SK-N-SH (cell line): ENCODE results near the gene RNASET2.

ENCODE experiments used
- CHD2 ChIP-seq: fragments of 150-350 bp; IDR thresholded peaks from 2 replicates; pipeline ENCODE4 v1.6.1; 2018; ENCODE audit warnings: low read length; ENCODE audit not compliant: partially characterized antibody
- CTCF ChIP-seq: fragments of 200-600 bp; sonication (generic); IDR thresholded peaks from 2 replicates; pipeline ENCODE4 v1.6.1; 2017; ENCODE audit warnings: antibody characterized with exemption, mild to moderate bottlenecking, moderate library complexity
- EZH2phosphoT487 ChIP-seq: fragments of 200-600 bp; sonication (generic); IDR thresholded peaks from 2 replicates; pipeline ENCODE4 v1.6.1; 2017; ENCODE audit warnings: low read depth, mixed run types, mild to moderate bottlenecking, antibody characterized with exemption, moderate library complexity, borderline replicate concordance
- JUND ChIP-seq: IDR thresholded peaks from 2 replicates; pipeline ENCODE4 v1.4.0; 2012
- MAX ChIP-seq: IDR thresholded peaks from 2 replicates; pipeline ENCODE4 v1.4.0; 2012; ENCODE audit warnings: low read depth
- MXI1 ChIP-seq: IDR thresholded peaks from 2 replicates; pipeline ENCODE4 v1.6.1; 2012; ENCODE audit warnings: mild to moderate bottlenecking, low read depth, low read length, improper control_type of control experiment
- PBX3 ChIP-seq: IDR thresholded peaks from 2 replicates; pipeline ENCODE4; 2012
- POLR2AphosphoS5 ChIP-seq: IDR thresholded peaks from 2 replicates; pipeline ENCODE4 v1.6.1; 2012; ENCODE audit warnings: low read depth, low read length
- REST ChIP-seq: IDR thresholded peaks from 2 replicates; pipeline ENCODE4 v1.6.1; 2012; ENCODE audit warnings: mild to moderate bottlenecking, low read depth, low read length, moderate library complexity
- RFX5 ChIP-seq: IDR thresholded peaks from 2 replicates; pipeline ENCODE4 v1.6.1; 2012; ENCODE audit warnings: mild to moderate bottlenecking, improper control_type of control experiment, low read length
- SMC3 ChIP-seq: IDR thresholded peaks from 2 replicates; pipeline ENCODE4 v1.6.1; 2012; ENCODE audit warnings: low read depth, low read length, improper control_type of control experiment
- USF1 ChIP-seq: IDR thresholded peaks from 2 replicates; pipeline ENCODE4 v1.4.0; 2012; ENCODE audit warnings: low read depth, borderline replicate concordance
- YY1 ChIP-seq: IDR thresholded peaks from 2 replicates; pipeline ENCODE4 v1.4.0; 2012; ENCODE audit warnings: low read depth, mild to moderate bottlenecking

GRCh38 chr6:166970091-166970490, 13.7 kb upstream of the RNASET2 start:
- TF ChIP-seq YY1 (no peak), PBX3 (no peak), JUND (no peak), EZH2phosphoT487 (no peak), POLR2AphosphoS5 (no peak), MAX (no peak), CHD2 (no peak), MXI1 (no peak), RFX5 (no peak), CTCF (no peak), SMC3 (no peak), REST (no peak), USF1 (no peak)
